ENCODE measurements around the gene FAAP100. TPM values are rescaled to one million over a fixed set of nuclear protein-coding genes. Genes with fewer than 3 reads are reported as not detected.
"Not testable (repeated sequence)": the region's sequence is repeated elsewhere in the genome, so short reads cannot be mapped to it uniquely, and the experiment has no call there.

The FAAP100 gene
- total RNA-seq, 2 donors from 2014 or later: 27.8 to 50.4 TPM

- H3K36me3 ChIP-seq (replicated peaks in 1 of 2; ENCODE audit: insufficient read depth in 1 of 2, low read depth in 2 of 2): peaks cover 10 to 38% of the 10 kb centered on the region in 2 donors
- no peak overlapping the region for H3K27ac ChIP-seq
- ATAC-seq: no peak
- H3K9me3 ChIP-seq: no peaks in the 10 kb centered on the region
- H3K4me1 ChIP-seq: no peaks in the 10 kb centered on the region
- intact Hi-C loops (cut with DNase I): no loop called here
- WGBS, 2 donors: 87 to 95% methylated on average over 11 of the region's 11 CpGs
- H3K27me3 ChIP-seq: no peaks in the 10 kb centered on the region
- no peak for DNase-seq
- no peak for TF ChIP-seq CTCF (IDR thresholded peaks at IDR 0.05)
- no peak for TF ChIP-seq POLR2A (IDR thresholded peaks at IDR 0.05)
- no peak overlapping the region for H3K4me3 ChIP-seq
These were observed 41.1 kb upstream of the FAAP100 start for GRCh38 chr17:81593105-81593871.

- H3K4me1 ChIP-seq: no peaks in the 10 kb centered on the region
- DNase-seq: no peak
- intact Hi-C loops (cut with DNase I): no loop called here
- TF ChIP-seq CTCF (IDR thresholded peaks at IDR 0.05) (no peak), POLR2A (IDR thresholded peaks at IDR 0.05) (no peak)
- ATAC-seq: no peak
- H3K27me3 ChIP-seq: no peaks in the 10 kb centered on the region
- H3K9me3 ChIP-seq: no peaks in the 10 kb centered on the region
- no peak overlapping the region for H3K27ac ChIP-seq
- H3K36me3 ChIP-seq (replicated peaks in 1 of 2; ENCODE audit: insufficient read depth in 1 of 2, low read depth in 2 of 2): peaks cover 13 to 40% of the 10 kb centered on the region in 2 donors
- WGBS, 2 donors: 90 to 93% methylated on average over 14 of the region's 14 CpGs
- no peak overlapping the region for H3K4me3 ChIP-seq
These were observed 39.8 kb upstream of the FAAP100 start for GRCh38 chr17:81591971-81592370.

GRCh38 chr17:81590121-81590520 is 38.0 kb upstream of the FAAP100 start:
- 91 to 92% methylated on average over 6 to 8 of the region's 8 CpGs for WGBS, 2 donors
- intact Hi-C loops (cut with DNase I): no loop called here
- no peaks in the 10 kb centered on the region for H3K27me3 ChIP-seq
- no peaks in the 10 kb centered on the region for H3K4me1 ChIP-seq
- no peak for DNase-seq
- TF ChIP-seq POLR2A (IDR thresholded peaks at IDR 0.05) (no peak), CTCF (IDR thresholded peaks at IDR 0.05) (no peak)
- H3K4me3 ChIP-seq: no peak overlapping the region
- no peak for ATAC-seq
- no peaks in the 10 kb centered on the region for H3K9me3 ChIP-seq
- peaks cover 13 to 32% of the 10 kb centered on the region in 2 donors for H3K36me3 ChIP-seq (replicated peaks in 1 of 2; ENCODE audit: insufficient read depth in 1 of 2, low read depth in 2 of 2)
- no peak overlapping the region for H3K27ac ChIP-seq

GRCh38 chr17:81589612-81590011 is 37.5 kb upstream of the FAAP100 start:
- TF ChIP-seq POLR2A (IDR thresholded peaks at IDR 0.05): no peak
- no peak for TF ChIP-seq CTCF (IDR thresholded peaks at IDR 0.05)
- DNase-seq (no peak), ATAC-seq (no peak)
- no peak overlapping the region for H3K27ac ChIP-seq
- H3K9me3 ChIP-seq: no peaks in the 10 kb centered on the region
- intact Hi-C loops (cut with DNase I): no loop called here
- H3K27me3 ChIP-seq: no peaks in the 10 kb centered on the region
- peaks cover 13 to 32% of the 10 kb centered on the region in 2 donors for H3K36me3 ChIP-seq (replicated peaks in 1 of 2; ENCODE audit: insufficient read depth in 1 of 2, low read depth in 2 of 2)
- no peak overlapping the region for H3K4me3 ChIP-seq
- 87 to 91% methylated on average over 5 of the region's 5 CpGs for WGBS, 2 donors
- H3K4me1 ChIP-seq: no peaks in the 10 kb centered on the region

GRCh38 chr17:81586096-81586495 is 33.9 kb upstream of the FAAP100 start:
- 76 to 78% methylated on average over 3 to 4 of the region's 4 CpGs for WGBS, 2 donors
- DNase-seq: no peak
- no peak for ATAC-seq
- Histone ChIP-seq H3K27me3 (no peaks in the 10 kb centered on the region), H3K4me1 (no peaks in the 10 kb centered on the region), H3K9me3 (no peaks in the 10 kb centered on the region), H3K27ac (no peak overlapping the region), H3K36me3 (replicated peaks in 1 of 2; ENCODE audit: insufficient read depth in 1 of 2, low read depth in 2 of 2) (peaks cover 9 to 28% of the 10 kb centered on the region in 2 donors), H3K4me3 (no peak overlapping the region)
- intact Hi-C loops (cut with DNase I): no loop called here
- TF ChIP-seq CTCF (IDR thresholded peaks at IDR 0.05): no peak
- no peak for TF ChIP-seq POLR2A (IDR thresholded peaks at IDR 0.05)

GRCh38 chr17:81584771-81585170 is 32.6 kb upstream of the FAAP100 start:
- ATAC-seq; H3K9me3 ChIP-seq; H3K4me3 ChIP-seq; intact Hi-C loops (cut with DNase I); H3K27me3 ChIP-seq; H3K27ac ChIP-seq; DNase-seq; H3K4me1 ChIP-seq: not testable (repeated sequence)
- H3K36me3 ChIP-seq (replicated peaks in 1 of 2; ENCODE audit: insufficient read depth in 1 of 2, low read depth in 2 of 2): peaks cover 9 to 24% of the 10 kb centered on the region in 2 donors
- 89 to 95% methylated on average over 13 to 14 of the region's 14 CpGs for WGBS, 2 donors

Data from body of pancreas (tissue), 4 donors.